NCI-H146 treated with DMSO at 0.1 percent for 48 hours (cell line): ENCODE results near the gene ARHGAP10.
"Not testable (repeated sequence)": the region's sequence is repeated elsewhere in the genome, so short reads cannot be mapped to it uniquely, and the experiment has no call there.

ENCODE experiments used
- DNase-seq: peaks from one replicate; lab custom pipeline; 2025; ENCODE audit not compliant: unreplicated experiment; lab: John Stamatoyannopoulos, UW

ARHGAP10 gene

GRCh38 chr4:148083073-148083472 is 351.2 kb downstream of the ARHGAP10 start:
- DNase-seq = not testable (repeated sequence)

DNA sequence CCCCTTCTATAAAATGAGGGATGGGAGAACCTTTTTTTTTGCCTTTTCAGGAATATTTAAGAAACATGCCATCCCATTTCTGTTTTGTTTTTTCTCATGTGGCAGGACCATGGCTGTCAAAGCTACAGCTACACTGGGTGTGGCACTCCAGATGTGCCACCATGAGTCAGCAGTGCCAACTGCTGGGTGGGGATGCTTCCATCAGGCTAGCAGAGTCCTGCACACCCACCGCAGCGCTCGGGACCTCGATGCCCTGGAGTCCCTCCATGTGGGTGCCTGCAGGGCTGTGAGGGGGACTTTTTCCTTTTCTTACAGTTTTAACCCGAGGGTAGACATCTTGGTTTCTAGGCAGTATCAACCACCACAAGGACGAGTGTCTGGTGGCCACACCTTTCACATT is 357.7 kb downstream of the ARHGAP10 start:
- DNase-seq = no peak

DNA sequence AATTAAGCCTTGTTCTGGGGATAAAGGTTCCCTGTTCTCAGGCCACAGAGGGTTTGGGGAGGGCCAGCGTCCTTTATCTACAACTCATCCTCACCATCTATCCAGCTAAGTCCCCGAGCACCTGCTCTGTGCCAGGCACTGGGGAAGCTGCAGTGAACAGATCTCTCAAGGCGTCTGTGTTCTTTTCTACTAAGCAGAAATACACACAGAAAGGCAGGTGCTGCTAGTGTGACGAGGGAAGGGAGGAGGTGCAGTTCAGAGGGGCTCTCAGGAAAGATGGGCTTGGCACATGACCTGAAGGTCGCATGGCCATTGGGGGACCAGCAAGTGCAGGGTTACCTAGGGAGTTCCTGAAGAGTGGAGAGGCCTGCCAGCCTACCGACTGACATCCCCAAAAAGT is 358.1 kb downstream of the ARHGAP10 start:
- no peak for DNase-seq

DNA sequence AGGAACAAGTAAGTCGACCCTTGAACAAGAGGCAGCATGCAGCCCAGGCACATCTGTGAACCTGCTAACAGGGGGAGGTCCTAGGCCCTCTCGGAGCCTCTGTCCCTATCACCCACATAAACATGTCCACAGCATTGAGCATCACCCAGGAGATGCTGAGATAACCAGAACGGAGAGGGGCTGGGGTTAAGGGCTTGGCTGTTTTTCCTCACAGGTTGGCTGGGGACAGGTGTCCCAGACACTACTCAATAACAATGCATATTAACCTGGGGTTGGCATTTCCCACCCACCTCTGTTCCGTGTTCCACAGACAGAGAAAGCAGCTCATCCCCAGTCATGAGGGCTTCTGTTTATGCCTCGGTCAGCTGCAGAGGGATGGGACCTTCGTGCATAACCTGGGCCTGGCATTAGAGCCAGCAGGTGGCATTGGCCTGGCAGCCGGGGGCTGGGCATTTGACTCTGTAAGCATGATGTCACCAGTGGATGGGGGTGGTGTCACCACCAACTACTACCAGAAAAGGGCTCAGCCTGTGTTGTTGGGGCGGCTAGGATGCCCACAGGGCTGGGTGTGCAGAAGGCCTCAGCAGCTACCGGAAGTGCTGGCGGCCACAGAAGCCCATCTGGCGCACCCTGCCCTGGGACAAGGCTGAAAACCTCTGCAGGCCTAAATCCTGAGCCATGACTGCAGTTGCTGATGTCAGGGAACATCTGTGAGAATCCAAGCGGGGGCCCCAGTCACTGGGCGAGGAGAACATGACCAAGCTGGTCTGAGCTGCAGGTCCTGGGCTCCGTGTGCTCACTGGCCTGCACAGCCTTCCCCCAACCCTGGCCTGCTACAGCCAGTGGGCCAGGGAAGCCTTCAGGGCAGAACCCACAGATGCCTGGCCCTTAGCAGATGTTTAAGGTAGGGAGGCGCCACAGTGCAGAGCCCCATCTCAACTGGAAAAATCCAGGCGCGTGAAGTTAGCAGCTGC is 358.9 kb downstream of the ARHGAP10 start:
- DNase-seq = no peak

- no peak for DNase-seq
Observed at GRCh38 chr4:148091896-148092295, 360.0 kb downstream of the ARHGAP10 start.

- no peak for DNase-seq
Observed at GRCh38 chr4:148092316-148093014, 360.6 kb downstream of the ARHGAP10 start.

- no peak for DNase-seq
Observed at GRCh38 chr4:148093065-148093464, 361.2 kb downstream of the ARHGAP10 start.

DNA sequence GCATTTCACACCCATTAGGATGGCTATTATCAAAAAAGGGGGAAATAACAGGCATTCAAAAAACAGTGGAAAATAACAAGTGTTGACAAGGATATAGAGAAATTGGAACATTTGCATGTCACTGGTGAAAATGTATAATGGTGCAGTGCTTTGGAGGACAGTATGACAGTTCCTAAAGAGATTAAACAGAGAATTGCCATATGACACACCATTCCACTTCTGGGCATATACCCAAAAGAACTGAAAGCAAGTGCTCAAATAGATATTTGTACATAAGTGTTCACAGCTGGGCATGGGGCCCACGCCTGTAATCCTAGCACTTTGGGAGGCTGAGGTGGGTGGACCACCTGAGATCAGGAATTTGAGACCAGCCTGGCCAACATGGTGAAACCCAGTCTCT is 362.3 kb downstream of the ARHGAP10 start:
- DNase-seq = no peak

DNA sequence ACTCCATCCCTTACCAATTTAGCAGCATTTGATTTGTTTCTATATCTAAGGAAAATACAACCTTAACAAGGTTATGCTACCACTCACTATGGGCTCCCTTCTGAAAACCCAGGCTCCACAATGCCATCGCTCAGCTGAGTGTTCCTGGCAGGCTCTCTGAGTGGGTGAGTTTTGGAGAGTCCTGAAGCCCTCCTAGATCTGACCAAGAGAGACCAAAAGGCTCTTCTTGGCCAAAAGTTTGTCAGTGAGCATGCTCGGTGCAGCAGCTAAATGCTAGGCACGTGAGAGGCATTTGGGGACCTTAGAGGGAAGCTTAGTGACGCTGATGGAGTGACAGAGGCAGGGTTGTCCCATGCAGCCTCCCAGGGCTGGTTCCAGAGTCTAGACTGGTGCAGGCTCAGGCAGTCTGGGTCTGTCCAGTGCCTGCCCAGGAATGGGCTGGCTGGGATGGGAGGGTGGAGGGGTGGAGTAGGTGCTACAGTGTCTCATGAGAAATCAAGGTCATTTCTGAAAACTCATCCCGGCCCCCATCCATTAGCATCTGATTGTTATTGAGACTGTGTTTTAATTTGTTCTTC is 363.5 kb downstream of the ARHGAP10 start:
- no peak for DNase-seq

DNA sequence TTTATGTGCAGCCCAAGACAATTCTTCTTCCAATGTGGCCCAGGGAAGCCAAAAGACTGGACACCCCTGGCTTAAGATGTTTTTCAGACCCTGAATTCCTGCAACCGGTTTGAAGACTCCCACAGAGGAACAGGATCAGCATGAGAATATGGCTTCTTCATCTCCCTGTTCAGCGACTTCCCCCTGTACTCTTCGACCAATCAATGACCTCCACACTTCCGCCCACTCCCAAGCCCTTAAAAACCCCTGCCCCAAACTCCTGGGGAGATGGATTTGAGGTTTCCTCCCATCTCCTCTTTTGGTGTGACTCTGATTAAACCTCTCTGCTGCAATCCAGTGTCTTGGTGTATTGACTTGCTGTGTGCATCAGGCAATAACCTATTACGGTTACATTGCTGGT is 365.9 kb downstream of the ARHGAP10 start:
- no peak for DNase-seq

DNA sequence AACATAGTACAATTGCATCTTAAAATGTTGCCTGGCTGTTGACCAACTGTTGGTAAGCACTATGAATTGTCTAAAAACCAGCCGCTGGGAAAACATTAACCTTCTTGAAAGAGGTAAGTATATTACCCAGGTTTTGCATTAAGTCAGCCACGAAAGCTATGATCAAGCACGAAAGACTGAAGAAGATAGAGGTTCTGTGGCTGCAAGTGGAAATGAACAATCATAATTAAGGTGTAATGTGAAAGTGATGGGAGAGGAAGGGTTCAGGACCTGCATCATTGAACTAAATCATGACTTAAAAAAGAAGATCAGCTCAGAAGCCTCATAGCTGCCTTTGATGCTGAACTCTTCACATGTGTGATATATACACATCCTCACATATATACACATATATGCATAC is 369.3 kb downstream of the ARHGAP10 start:
- DNase-seq = no peak

GRCh38 chr4:148101790-148102189 is 369.9 kb downstream of the ARHGAP10 start:
- DNase-seq = no peak

- no peak for DNase-seq
Observed at GRCh38 chr4:148103597-148104355, 371.9 kb downstream of the ARHGAP10 start.

GRCh38 chr4:148108766-148109165 is 376.9 kb downstream of the ARHGAP10 start:
- no peak for DNase-seq

DNA sequence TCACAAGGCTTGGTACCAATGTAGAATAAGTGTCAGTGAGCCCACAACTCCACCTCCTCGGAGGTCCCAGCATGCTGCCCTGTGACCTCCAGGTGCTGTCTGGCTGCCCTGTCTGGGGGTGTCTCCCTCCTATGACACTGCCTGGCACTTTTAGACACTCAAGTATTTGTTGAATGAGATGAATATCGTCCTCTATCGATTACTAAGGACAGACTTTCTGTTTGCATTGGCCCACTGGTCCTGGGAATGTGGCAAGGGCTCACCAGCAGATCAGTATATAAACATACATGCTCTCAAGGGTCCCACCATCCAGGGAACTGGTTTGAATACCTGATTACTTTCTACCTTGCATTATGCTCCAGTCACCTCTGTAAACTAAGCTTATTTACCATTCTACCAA is 377.3 kb downstream of the ARHGAP10 start:
- DNase-seq = no peak

DNA sequence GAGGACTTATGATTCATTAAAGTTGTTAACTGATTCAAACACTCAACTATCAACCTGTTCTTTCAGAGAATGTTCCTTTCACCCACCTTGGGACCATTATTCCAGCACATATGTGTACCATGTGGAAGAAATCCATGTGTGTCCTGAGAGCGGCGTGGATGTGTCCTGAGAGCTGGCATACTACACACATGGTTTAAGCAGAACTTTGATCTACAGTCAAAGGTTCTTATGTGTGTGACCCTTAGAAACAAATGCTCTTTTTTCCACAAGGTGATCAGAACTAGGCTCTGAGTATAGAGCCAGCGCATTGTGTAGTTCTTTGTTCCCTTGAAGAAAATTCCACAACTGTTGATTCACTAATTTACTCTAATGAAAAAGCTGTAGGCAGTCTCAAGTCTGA is 378.3 kb downstream of the ARHGAP10 start:
- no peak for DNase-seq

DNA sequence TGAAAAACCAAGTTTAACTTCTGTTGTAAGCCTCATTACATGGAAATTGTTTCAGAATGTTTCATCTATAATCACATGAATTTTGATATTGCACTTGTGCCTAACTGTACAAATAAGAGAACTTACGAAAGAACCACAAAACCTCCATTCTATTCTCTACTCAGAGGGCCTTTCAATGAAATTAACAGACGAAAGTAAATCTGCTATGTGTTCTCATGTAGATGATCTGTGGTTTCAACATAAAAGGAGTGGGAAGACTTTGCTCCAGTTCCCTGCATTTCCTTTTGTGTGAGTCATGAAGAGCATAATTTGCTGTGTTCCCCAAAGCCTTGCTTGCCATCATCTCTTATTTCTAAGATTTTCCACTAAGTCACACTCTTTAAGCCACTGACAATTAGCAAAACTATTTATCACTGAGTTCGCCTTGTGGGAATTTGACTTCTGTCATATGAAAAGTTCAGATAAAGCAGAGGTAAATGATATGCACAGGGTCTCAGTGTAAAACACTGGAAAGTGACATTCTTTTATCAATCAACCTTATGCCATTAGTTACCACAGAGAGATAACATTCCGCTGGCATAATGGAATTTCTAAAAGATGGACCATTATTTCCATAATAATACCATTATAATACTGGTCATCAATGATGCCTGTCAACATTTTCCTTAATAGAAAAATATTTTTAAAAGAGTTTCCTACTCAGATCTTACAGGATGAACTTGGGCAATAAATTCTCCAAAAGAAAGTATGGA is 380.5 kb downstream of the ARHGAP10 start:
- no peak for DNase-seq

- DNase-seq = no peak
Observed at GRCh38 chr4:148114436-148114835, 382.5 kb downstream of the ARHGAP10 start.

- DNase-seq = no peak
Observed at GRCh38 chr4:148116264-148116663, 384.4 kb downstream of the ARHGAP10 start.

DNA sequence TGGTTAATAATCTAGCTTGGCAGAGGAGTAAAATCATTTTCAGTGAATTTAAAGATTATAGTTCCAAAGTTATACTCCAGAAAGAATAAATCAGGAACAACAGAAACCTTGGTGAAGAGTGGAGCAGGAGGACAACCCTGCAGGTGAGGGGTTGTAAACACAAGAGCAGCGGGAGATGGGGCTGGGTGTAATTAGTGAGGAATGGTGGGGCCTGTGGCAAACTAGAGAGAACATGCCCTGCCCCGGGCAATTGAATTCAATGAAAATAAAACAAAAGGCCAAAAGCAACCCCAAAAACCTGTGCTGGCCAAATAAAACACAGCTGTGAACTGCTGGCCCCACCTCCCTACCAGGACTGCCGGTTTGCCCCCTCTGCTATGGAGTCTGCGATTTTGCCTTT is 385.1 kb downstream of the ARHGAP10 start:
- DNase-seq = no peak
